GM23338 (cell line): ENCODE data around the gene SKA1. TPM values are rescaled to one million over a fixed set of nuclear protein-coding genes. Genes with fewer than 3 reads are reported as not detected.

Experiments
- ATAC-seq: fragments of 200-7000 bp; cut with Tn5 transposase; 3 replicates; pipeline ENCODE4 v1.9.1; 2020
- DNase-seq: peaks from one replicate; pipeline ENCODE4 v3.0.0-alpha.2; 2015; ENCODE audit warnings: low spot score
- H2AFZ ChIP-seq: fragments of 200-600 bp; sonication (generic); 2 replicates; pipeline ENCODE4 v1.8.0; 2016; ENCODE audit warnings: antibody characterized with exemption, mild to moderate bottlenecking, moderate library complexity
- H3F3A ChIP-seq: fragments of 200-600 bp; sonication (generic); replicated peaks from 2 replicates; pipeline ENCODE4 v1.8.0; 2017; ENCODE audit warnings: antibody characterized with exemption, mixed run types, low read depth
- H3K27ac ChIP-seq: fragments of 200-600 bp; sonication (generic); 2 replicates; pipeline ENCODE4 v1.6.1; 2016; ENCODE audit warnings: low read depth
- H3K27me3 ChIP-seq: fragments of 200-600 bp; sonication (generic); 2 replicates; pipeline ENCODE4 v1.8.0; 2016; ENCODE audit warnings: mild to moderate bottlenecking, mixed run types, moderate library complexity; ENCODE audit not compliant: insufficient read depth
- H3K36me3 ChIP-seq: fragments of 200-600 bp; sonication (generic); 2 replicates; pipeline ENCODE4 v1.8.0; 2016; ENCODE audit warnings: mild to moderate bottlenecking; ENCODE audit not compliant: insufficient read depth
- H3K4me1 ChIP-seq: fragments of 200-600 bp; sonication (generic); 2 replicates; pipeline ENCODE4 v1.8.0; 2016; ENCODE audit warnings: mild to moderate bottlenecking, moderate library complexity; ENCODE audit not compliant: insufficient read depth
- H3K4me2 ChIP-seq: fragments of 200-600 bp; sonication (generic); 2 replicates; pipeline ENCODE4 v1.7.1; 2017; ENCODE audit warnings: mixed run types
- H3K4me3 ChIP-seq: fragments of 200-600 bp; sonication (generic); 2 replicates; pipeline ENCODE4 v1.6.1; 2016; ENCODE audit warnings: mixed run types
- H3K79me2 ChIP-seq: fragments of 200-600 bp; sonication (generic); replicated peaks from 2 replicates; pipeline ENCODE4 v1.8.0; 2017; ENCODE audit warnings: mild to moderate bottlenecking; ENCODE audit not compliant: insufficient read depth
- H3K9me2 ChIP-seq: fragments of 200-600 bp; sonication (generic); 2 replicates; pipeline ENCODE4 v1.8.0; 2017; ENCODE audit not compliant: insufficient read depth
- H4K20me1 ChIP-seq: fragments of 200-600 bp; sonication (generic); replicated peaks from 2 replicates; pipeline ENCODE4 v1.8.0; 2017; ENCODE audit warnings: mild to moderate bottlenecking; ENCODE audit not compliant: insufficient read depth
- H3K27ac Mint-ChIP-seq: 2 replicates; pipeline ENCODE4 v1.8.0; 2020; ENCODE audit warnings: inconsistent platforms, mild to moderate bottlenecking, moderate library complexity, mixed read lengths
- H3K27me3 Mint-ChIP-seq: 3 replicates; pipeline ENCODE4 v1.8.0; 2022; ENCODE audit warnings: low read depth, mild to moderate bottlenecking, moderate library complexity, mixed read lengths, inconsistent platforms; ENCODE audit not compliant: insufficient read depth, poor library complexity
- H3K36me3 Mint-ChIP-seq: 3 replicates; pipeline ENCODE4 v1.8.0; 2021; ENCODE audit warnings: low read depth, mild to moderate bottlenecking, inconsistent platforms, moderate library complexity, mixed read lengths
- H3K4me1 Mint-ChIP-seq: 3 replicates; pipeline ENCODE4 v1.8.0; 2020; ENCODE audit warnings: mild to moderate bottlenecking, inconsistent platforms, mixed read lengths
- H3K4me3 Mint-ChIP-seq: 3 replicates; pipeline ENCODE4 v1.8.0; 2021; ENCODE audit warnings: moderate library complexity, mild to moderate bottlenecking, inconsistent platforms, mixed read lengths
- H3K9me3 Mint-ChIP-seq: 3 replicates; pipeline ENCODE4 v1.8.0; 2020; ENCODE audit warnings: moderate library complexity, mild to moderate bottlenecking, inconsistent platforms, mixed read lengths
- CREB1 ChIP-seq: fragments of 250-450 bp; sonication (Bioruptor Pico); IDR thresholded peaks from 2 replicates; pipeline ENCODE4 v1.5.0; 2020; ENCODE audit warnings: low read depth, mild to moderate bottlenecking, moderate library complexity
- CTCF ChIP-seq, 2 experiments: fragments of 200-600 bp in 1 of 2; sonication (generic) in 1 of 2; conservative IDR thresholded peaks; 2 replicates each; pipeline versions ENCODE4 v1.5.1 to v1.6.1; 2016 to 2017; ENCODE audit warnings: antibody characterized with exemption in 2 of 2, low read depth in 2 of 2, mild to moderate bottlenecking in 2 of 2, moderate library complexity in 1 of 2
- EZH2 ChIP-seq: fragments of 200-600 bp; sonication (generic); IDR thresholded peaks from one replicate; pipeline ENCODE4 v1.8.0; 2017; ENCODE audit warnings: antibody characterized with exemption, mild to moderate bottlenecking, low read depth; ENCODE audit not compliant: unreplicated experiment
- EZH2phosphoT487 ChIP-seq: fragments of 200-600 bp; sonication (generic); IDR thresholded peaks from one replicate; pipeline ENCODE4 v1.8.1; 2018; ENCODE audit warnings: antibody characterized with exemption; ENCODE audit not compliant: unreplicated experiment
- JUNB ChIP-seq: IDR thresholded peaks from one replicate; pipeline ENCODE4 v1.6.1; 2016; ENCODE audit warnings: antibody characterized with exemption; ENCODE audit not compliant: unreplicated experiment
- REST ChIP-seq: IDR thresholded peaks from one replicate; pipeline ENCODE4 v1.6.1; 2018; ENCODE audit warnings: antibody characterized with exemption; ENCODE audit not compliant: unreplicated experiment
- STAT1 ChIP-seq: IDR thresholded peaks from one replicate; pipeline ENCODE4 v1.6.1; 2016; ENCODE audit warnings: antibody characterized with exemption; ENCODE audit not compliant: unreplicated experiment
- ZNF114 ChIP-seq: fragments of 250-450 bp; sonication (Bioruptor Pico); IDR thresholded peaks from 2 replicates; pipeline ENCODE4 v1.5.0; 2020; ENCODE audit warnings: mild to moderate bottlenecking, moderate library complexity
- ZNF331 ChIP-seq: fragments of 250-450 bp; sonication (Bioruptor Pico); IDR thresholded peaks from 2 replicates; pipeline ENCODE4 v1.5.0; 2020; ENCODE audit warnings: low read depth, mild to moderate bottlenecking, moderate library complexity
- ZNF462 ChIP-seq: fragments of 250-450 bp; sonication (Bioruptor Pico); IDR thresholded peaks from 2 replicates; pipeline ENCODE4 v1.5.0; 2020; ENCODE audit warnings: mild to moderate bottlenecking, moderate library complexity
- polyA plus RNA-seq: library from polyadenylated mRNA; unstranded; fragments of >200 nt; fragmentation: Nextera tagmentation; extraction: Ambion mirVana; gene quantifications from 2 replicates; pipeline ENCODE4 v1.2.1, GENCODE V29; 2016
- total RNA-seq: library from RNA; depleted of rRNA; stranded (reverse); fragments of >200 nt; shearing (Covaris generic); gene quantifications from 2 replicates; pipeline ENCODE4 v1.2.3, GENCODE V29; 2014

The SKA1 gene
- total and polyA plus RNA-seq, 2 experiments from 2014 or later, result 14.2 to 25.1 TPM

- Histone ChIP-seq H3K4me1 (peaks cover 13% of the 10 kb centered on the region), H3K36me3 (no peaks in the 10 kb centered on the region), H3K79me2 (peaks cover 11% of the 10 kb centered on the region), H3K9me2 (no peaks in the 10 kb centered on the region), H4K20me1 (no peaks in the 10 kb centered on the region), H3K27me3 (no peaks in the 10 kb centered on the region), H3F3A (no peaks in the 10 kb centered on the region), H3K27ac (no peak overlapping the region), H2AFZ (peak overlapping the region; percentile 92; the same call in 1 of the 2 replicates), H3K4me3 (no peak overlapping the region), H3K4me2 (no peak overlapping the region)
- ATAC-seq, result no peak
- H3K27me3 Mint-ChIP-seq, result peaks cover 7% of the 10 kb centered on the region
- peaks cover 17% of the 10 kb centered on the region for H3K4me1 Mint-ChIP-seq
- DNase-seq, result no peak
- peaks cover 32% of the 10 kb centered on the region for H3K9me3 Mint-ChIP-seq
- H3K36me3 Mint-ChIP-seq, result peaks cover 18% of the 10 kb centered on the region; the same call in 2 of the 3 replicates
- no peak overlapping the region for H3K4me3 Mint-ChIP-seq
- H3K27ac Mint-ChIP-seq, result no peak overlapping the region
- TF ChIP-seq JUNB (no peak), ZNF114 (CRISPR knock-in tag) (no peak), STAT1 (no peak), ZNF462 (CRISPR knock-in tag) (no peak), CREB1 (CRISPR knock-in tag) (no peak), EZH2phosphoT487 (no peak), EZH2 (no peak), REST (no peak), ZNF331 (no peak), CTCF (conservative IDR thresholded peaks at IDR 0.05; ENCODE audit: low read depth in 2 of 2) (no peak)
These were observed 2.1 kb upstream of the SKA1 start for GRCh38 chr18:50372743-50373142.
